Measurements from ENCODE around the gene GRM7. TPM values are rescaled to one million over a fixed set of nuclear protein-coding genes. Genes with fewer than 3 reads are reported as not detected.

The GRM7 gene
- total RNA-seq, 4 donors from 2014 or later, result 0.39 TPM; not detected in 3

GRCh38 chr3:7226393-7226792 is 365.5 kb downstream of the GRM7 start:
- Histone ChIP-seq H3K4me3 (no peak overlapping the region), H3K9me3 (no peaks in the 10 kb centered on the region), H3K4me1 (no peaks in the 10 kb centered on the region), H3K27me3 (no peaks in the 10 kb centered on the region), H3K36me3 (no peaks in the 10 kb centered on the region), H3K27ac (replicated peaks in 1 of 4) (no peak overlapping the region)
- TF ChIP-seq POLR2A (IDR thresholded peaks at IDR 0.05; ENCODE audit: low read depth) (no peak), EP300 (IDR thresholded peaks at IDR 0.05) (no peak), CTCF (IDR thresholded peaks at IDR 0.05) (no peak), POLR2AphosphoS5 (IDR thresholded peaks at IDR 0.05) (no peak)
- intact Hi-C loops (cut with DNase I), result no loop called here
- WGBS, result 97% methylated on average over 4 of the region's 4 CpGs
- no peak for DNase-seq (ENCODE audit: extremely low spot score)

GRCh38 chr3:7238565-7239295 is 377.8 kb downstream of the GRM7 start:
- 75% methylated on average over 1 of the region's 1 CpG for whole genome bisulfite sequencing
- no peaks in the 10 kb centered on the region for H3K27me3 ChIP-seq

GRCh38 chr3:7241584-7242302 is 380.8 kb downstream of the GRM7 start:
- intact Hi-C loops (cut with DNase I), result no loop called here
- H3K27ac ChIP-seq (replicated peaks in 1 of 4), result no peak overlapping the region
- H3K9me3 ChIP-seq, result no peaks in the 10 kb centered on the region
- H3K36me3 ChIP-seq, result no peaks in the 10 kb centered on the region
- peaks cover 0 to 15% (median 11%) of the 10 kb centered on the region in 4 donors for H3K4me1 ChIP-seq
- H3K4me3 ChIP-seq, result no peak overlapping the region
- no peak for TF ChIP-seq CTCF (IDR thresholded peaks at IDR 0.05)
- no peak for TF ChIP-seq EP300 (IDR thresholded peaks at IDR 0.05)
- no peak for TF ChIP-seq POLR2A (IDR thresholded peaks at IDR 0.05; ENCODE audit: low read depth)
- TF ChIP-seq POLR2AphosphoS5 (IDR thresholded peaks at IDR 0.05), result no peak
- no peak for DNase-seq (ENCODE audit: extremely low spot score)
- no peaks in the 10 kb centered on the region for H3K27me3 ChIP-seq
- WGBS, result 34% methylated on average over 4 of the region's 4 CpGs

More at GRCh38 chr3:7238565-7239295, 377.8 kb downstream of the GRM7 start:
- H3K9me3 ChIP-seq, result no peaks in the 10 kb centered on the region
- H3K4me1 ChIP-seq, result peaks cover 0 to 15% (median 11%) of the 10 kb centered on the region in 4 donors
- no peak overlapping the region for H3K4me3 ChIP-seq
- intact Hi-C loops (cut with DNase I), result no loop called here
- no peaks in the 10 kb centered on the region for H3K36me3 ChIP-seq
- H3K27ac ChIP-seq (replicated peaks in 1 of 4), result no peak overlapping the region
- TF ChIP-seq EP300 (IDR thresholded peaks at IDR 0.05) (no peak), CTCF (IDR thresholded peaks at IDR 0.05) (no peak), POLR2AphosphoS5 (IDR thresholded peaks at IDR 0.05) (no peak)
- no peak for DNase-seq (ENCODE audit: extremely low spot score)

GRCh38 chr3:7242303-7242635 is 381.4 kb downstream of the GRM7 start:
- H3K27ac ChIP-seq (replicated peaks in 1 of 4), result no peak overlapping the region
- no peak for TF ChIP-seq EP300 (IDR thresholded peaks at IDR 0.05)
- no peak for TF ChIP-seq CTCF (IDR thresholded peaks at IDR 0.05)
- no peak for TF ChIP-seq POLR2AphosphoS5 (IDR thresholded peaks at IDR 0.05)
- H3K36me3 ChIP-seq, result no peaks in the 10 kb centered on the region
- no peaks in the 10 kb centered on the region for H3K27me3 ChIP-seq
- no peak overlapping the region for H3K4me3 ChIP-seq
- DNase-seq (ENCODE audit: extremely low spot score), result no peak
- H3K4me1 ChIP-seq, result peaks cover 0 to 15% (median 11%) of the 10 kb centered on the region in 4 donors
- H3K9me3 ChIP-seq, result no peaks in the 10 kb centered on the region
- intact Hi-C loops (cut with DNase I), result no loop called here

All from esophagus muscularis mucosa (tissue), 4 donors.